ENCODE data around the gene ARHGAP45.

The ARHGAP45 gene

DNA sequence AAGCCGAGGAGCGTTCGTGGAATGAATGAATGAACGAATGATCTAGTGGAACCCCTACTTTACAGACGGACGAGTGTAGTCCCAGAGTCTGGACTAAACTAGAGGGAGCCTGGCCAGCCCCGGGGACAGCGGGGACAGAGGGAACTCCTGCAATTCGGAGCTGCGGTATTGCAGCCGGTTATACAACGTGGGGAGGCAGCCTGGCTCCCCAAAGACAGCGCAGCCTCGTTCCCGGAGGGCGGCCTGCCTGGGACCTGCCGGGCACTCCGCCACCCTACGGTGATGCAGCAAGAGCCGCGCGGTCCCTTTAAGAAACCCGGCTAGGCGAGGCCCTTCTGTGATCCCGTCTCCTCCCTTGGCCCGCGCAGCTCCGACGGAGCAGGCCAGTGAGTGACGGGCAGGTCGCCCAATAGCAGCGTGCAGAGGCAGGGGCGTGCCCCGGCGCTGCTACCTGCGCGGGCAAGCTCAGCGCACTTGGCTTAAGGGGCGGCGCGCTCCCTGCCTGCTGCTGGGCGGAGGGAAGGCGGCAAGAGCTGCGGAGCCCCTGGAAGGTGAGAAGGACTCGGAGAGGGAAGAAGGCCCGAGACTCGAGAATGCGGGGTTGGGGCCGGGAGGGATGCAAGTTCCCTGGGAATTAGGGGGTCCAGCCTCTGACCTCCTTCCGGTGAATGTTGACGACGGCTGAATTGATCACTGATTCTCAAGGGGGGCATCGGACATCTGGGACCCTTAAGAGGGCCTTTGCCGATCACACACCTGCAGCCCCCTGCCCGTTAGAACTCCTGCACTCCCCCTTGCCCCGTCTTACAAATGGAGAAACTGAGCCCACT is 27.1 kb upstream of the ARHGAP45 start, which contains the start of gene ABCA7:
TSS of gene ABCA7 (plus strand) at position 462 of the 830 bp plus-strand sequence. CDS start 1,255 bp downstream, outside the sequence.
- peaks cover 9% of the 10 kb centered on the region for H3K4me1 ChIP-seq (ENCODE audit: control insufficient read depth, insufficient read depth, low read length)
- no peak within 1 kb of the TSS for H3K27ac ChIP-seq (ENCODE audit: insufficient read depth, low read depth, low read length, poor library complexity, severe bottlenecking)
- 2 to 3% methylated on average over 56 of the region's 56 CpGs for WGBS, 2 experiments
- peaks cover 11% of the 10 kb centered on the region for H3K36me3 ChIP-seq (ENCODE audit: control insufficient read depth, insufficient read depth, low read length)
- H3K4me3 ChIP-seq (ENCODE audit: insufficient read depth, low read depth, low read length) = peak within 1 kb of the TSS; percentile 74
- no peaks in the 10 kb centered on the region for H3K9me3 ChIP-seq (ENCODE audit: control insufficient read depth, low read length)
- no peaks in the 10 kb centered on the region for H3K27me3 ChIP-seq (ENCODE audit: control insufficient read depth, insufficient read depth, low read length, poor library complexity, severe bottlenecking)

DNA sequence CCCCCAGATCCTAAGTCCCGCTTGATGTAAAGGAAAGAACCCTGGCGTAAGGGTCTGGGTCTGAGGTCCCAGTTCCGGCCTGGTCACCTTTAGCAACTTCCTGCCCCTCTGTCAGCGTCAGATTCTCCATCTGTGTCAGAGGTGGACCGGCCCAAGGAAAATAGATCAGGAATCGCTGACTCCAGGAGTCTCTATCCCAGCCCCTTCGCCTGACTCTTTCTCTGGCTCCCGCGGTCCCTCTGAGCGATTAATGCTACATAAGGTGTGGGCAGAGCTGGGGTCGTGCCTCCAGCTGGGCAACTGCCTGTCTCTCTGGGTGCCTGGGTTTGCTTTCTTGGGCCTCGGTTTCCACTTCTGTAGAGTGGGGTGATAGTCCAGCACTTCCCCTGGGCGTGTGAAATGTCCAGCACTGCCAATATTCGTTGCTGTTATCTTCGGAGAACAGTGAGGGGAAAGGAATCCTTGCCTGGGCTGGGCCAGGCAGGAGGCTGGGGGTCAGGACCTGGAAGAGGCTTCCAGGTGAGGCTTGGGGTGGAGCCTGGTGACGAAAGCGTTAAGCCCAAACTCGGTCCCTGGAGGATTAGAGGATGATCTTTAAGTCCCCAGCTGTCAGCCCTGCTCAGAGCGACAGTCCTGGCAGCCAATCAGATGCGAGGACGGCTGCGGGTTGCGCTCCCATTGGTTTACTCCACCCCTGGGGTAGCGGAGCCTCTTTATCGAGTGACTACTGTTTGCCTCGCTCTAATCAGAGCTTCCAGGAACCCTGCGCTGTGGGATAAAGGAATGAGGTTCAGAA is 26.3 kb upstream of the ARHGAP45 start:
- WGBS, 2 experiments = 5 to 6% methylated on average over 27 of the region's 27 CpGs
- no peak overlapping the region for H3K27ac ChIP-seq (ENCODE audit: insufficient read depth, low read depth, low read length, poor library complexity, severe bottlenecking)

DNA sequence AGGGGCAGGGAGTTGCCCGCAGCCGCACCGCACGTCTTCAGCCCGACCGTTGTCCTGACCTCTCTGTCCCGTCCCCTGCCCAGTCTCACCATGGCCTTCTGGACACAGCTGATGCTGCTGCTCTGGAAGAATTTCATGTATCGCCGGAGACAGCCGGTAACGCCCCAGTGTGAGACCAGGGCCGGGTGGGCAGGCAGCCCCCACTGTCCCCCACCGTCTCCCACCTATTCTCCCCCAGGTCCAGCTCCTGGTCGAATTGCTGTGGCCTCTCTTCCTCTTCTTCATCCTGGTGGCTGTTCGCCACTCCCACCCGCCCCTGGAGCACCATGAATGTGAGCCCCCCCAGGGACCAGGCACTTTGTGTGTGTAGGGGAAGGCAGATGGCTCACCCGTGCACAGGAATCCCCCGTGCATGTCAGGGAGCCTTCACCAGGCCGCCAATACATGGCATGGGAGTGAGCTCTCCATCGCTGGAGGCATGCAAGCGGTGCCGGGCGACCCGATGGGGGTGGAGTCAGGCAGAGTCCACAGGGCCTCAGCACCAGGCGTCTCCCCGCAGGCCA is 25.6 kb upstream of the ARHGAP45 start:
- no peaks in the 10 kb centered on the region for H3K9me3 ChIP-seq (ENCODE audit: control insufficient read depth, low read length)
- no peak overlapping the region for H3K27ac ChIP-seq (ENCODE audit: insufficient read depth, low read depth, low read length, poor library complexity, severe bottlenecking)
- H3K36me3 ChIP-seq (ENCODE audit: control insufficient read depth, insufficient read depth, low read length) = peaks cover 6% of the 10 kb centered on the region
- no peaks in the 10 kb centered on the region for H3K27me3 ChIP-seq (ENCODE audit: control insufficient read depth, insufficient read depth, low read length, poor library complexity, severe bottlenecking)
- peaks cover 9% of the 10 kb centered on the region for H3K4me1 ChIP-seq (ENCODE audit: control insufficient read depth, insufficient read depth, low read length)
- peak overlapping the region; percentile 32 for H3K4me3 ChIP-seq (ENCODE audit: insufficient read depth, low read depth, low read length)
- WGBS, 2 experiments = 51 to 54% methylated on average over 26 of the region's 26 CpGs

More for the DNA sequence above, 26.3 kb upstream of the ARHGAP45 start:
- H3K27me3 ChIP-seq (ENCODE audit: control insufficient read depth, insufficient read depth, low read length, poor library complexity, severe bottlenecking) = no peaks in the 10 kb centered on the region
- H3K4me1 ChIP-seq (ENCODE audit: control insufficient read depth, insufficient read depth, low read length) = peaks cover 9% of the 10 kb centered on the region
- H3K9me3 ChIP-seq (ENCODE audit: control insufficient read depth, low read length) = no peaks in the 10 kb centered on the region
- H3K36me3 ChIP-seq (ENCODE audit: control insufficient read depth, insufficient read depth, low read length) = peaks cover 6% of the 10 kb centered on the region
- H3K4me3 ChIP-seq (ENCODE audit: insufficient read depth, low read depth, low read length) = peak overlapping the region; percentile 74

DNA sequence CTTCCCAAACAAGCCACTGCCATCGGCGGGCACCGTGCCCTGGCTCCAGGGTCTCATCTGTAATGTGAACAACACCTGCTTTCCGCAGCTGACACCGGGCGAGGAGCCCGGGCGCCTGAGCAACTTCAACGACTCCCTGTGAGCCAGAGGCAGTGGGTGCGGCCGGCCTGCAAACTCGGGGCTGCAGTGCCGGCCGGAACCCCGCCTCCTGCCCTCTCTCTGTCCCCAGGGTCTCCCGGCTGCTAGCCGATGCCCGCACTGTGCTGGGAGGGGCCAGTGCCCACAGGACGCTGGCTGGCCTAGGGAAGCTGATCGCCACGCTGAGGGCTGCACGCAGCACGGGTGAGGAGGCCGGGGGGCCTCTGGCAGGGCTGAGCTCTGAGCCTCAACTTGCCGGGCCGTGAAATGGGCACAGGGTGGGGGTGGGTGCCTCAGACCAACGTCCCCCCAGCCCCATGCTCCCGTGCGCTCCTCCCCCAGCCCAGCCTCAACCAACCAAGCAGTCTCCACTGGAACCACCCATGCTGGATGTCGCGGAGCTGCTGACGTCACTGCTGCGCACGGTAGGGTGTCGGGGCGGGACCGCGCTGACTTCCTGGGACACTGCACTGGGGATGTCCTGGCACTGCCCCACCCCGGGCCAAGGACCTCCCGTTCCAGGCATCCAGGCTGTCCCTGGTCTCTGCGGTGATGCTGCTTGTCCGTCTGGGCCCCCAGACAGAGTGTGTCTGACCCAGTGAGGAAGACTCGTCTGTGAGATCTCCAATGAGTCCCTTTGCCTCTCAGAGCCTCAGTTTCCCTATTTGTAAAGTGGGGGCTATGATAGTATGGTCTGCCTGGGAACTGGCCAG is 24.9 kb upstream of the ARHGAP45 start:
- Histone ChIP-seq H3K27me3 (ENCODE audit: control insufficient read depth, insufficient read depth, low read length, poor library complexity, severe bottlenecking) (no peaks in the 10 kb centered on the region), H3K27ac (ENCODE audit: insufficient read depth, low read depth, low read length, poor library complexity, severe bottlenecking) (no peak overlapping the region), H3K36me3 (ENCODE audit: control insufficient read depth, insufficient read depth, low read length) (peaks cover 6% of the 10 kb centered on the region), H3K9me3 (ENCODE audit: control insufficient read depth, low read length) (no peaks in the 10 kb centered on the region), H3K4me1 (ENCODE audit: control insufficient read depth, insufficient read depth, low read length) (peaks cover 9% of the 10 kb centered on the region), H3K4me3 (ENCODE audit: insufficient read depth, low read depth, low read length) (no peak overlapping the region)
- WGBS, 2 experiments = 88 to 90% methylated on average over 43 of the region's 43 CpGs

DNA sequence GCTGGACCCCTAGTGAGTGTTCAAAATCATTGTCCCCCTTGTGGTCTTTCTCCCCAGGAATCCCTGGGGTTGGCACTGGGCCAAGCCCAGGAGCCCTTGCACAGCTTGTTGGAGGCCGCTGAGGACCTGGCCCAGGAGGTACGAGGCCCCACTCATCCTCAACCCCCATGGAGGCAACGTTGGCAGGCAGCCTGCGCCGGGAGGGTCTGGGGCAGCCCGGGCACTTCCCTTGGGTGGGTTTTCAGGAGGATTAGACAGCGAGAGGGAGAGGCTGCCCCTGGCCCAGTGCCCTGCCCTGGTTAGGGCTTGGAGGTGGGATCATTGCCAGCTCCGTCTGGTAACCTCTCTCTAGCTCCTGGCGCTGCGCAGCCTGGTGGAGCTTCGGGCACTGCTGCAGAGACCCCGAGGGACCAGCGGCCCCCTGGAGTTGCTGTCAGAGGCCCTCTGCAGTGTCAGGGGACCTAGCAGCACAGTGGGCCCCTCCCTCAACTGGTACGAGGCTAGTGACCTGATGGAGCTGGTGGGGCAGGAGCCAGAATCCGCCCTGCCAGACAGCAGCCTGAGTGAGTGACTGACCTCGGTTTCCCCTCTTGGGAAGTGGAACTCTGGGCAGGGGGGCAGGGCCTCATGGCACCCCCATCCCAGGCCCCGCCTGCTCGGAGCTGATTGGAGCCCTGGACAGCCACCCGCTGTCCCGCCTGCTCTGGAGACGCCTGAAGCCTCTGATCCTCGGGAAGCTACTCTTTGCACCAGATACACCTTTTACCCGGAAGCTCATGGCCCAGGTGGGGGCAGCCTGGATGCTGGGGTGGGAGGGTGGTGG is 24.1 kb upstream of the ARHGAP45 start:
- H3K4me3 ChIP-seq (ENCODE audit: insufficient read depth, low read depth, low read length) = no peak overlapping the region

DNA sequence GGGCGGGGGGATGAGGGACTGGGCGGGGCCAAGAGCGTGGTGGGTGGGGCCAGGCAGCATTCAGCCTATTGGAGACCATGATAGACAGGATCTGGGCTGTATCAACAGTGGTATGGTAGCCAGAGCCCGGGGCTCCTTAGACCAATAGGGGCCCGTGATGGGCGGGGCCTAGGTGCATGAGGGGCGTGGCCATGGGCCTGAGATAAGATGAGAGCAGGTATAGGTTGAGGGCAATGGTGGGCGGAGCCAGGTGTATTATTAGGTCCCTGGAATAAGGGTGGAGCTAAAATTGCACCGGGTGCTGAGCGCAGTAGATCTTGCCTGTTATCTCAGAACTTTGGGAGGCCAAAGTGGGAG is 21.7 kb upstream of the ARHGAP45 start:
- no peaks in the 10 kb centered on the region for H3K36me3 ChIP-seq (ENCODE audit: control insufficient read depth, insufficient read depth, low read length)
- no peaks in the 10 kb centered on the region for H3K9me3 ChIP-seq (ENCODE audit: control insufficient read depth, low read length)
- WGBS, 2 experiments = 79 to 82% methylated on average over 10 of the region's 10 CpGs
- H3K27ac ChIP-seq (ENCODE audit: insufficient read depth, low read depth, low read length, poor library complexity, severe bottlenecking) = no peak overlapping the region
- H3K4me3 ChIP-seq (ENCODE audit: insufficient read depth, low read depth, low read length) = no peak overlapping the region
- no peaks in the 10 kb centered on the region for H3K27me3 ChIP-seq (ENCODE audit: control insufficient read depth, insufficient read depth, low read length, poor library complexity, severe bottlenecking)
- peaks cover 5% of the 10 kb centered on the region for H3K4me1 ChIP-seq (ENCODE audit: control insufficient read depth, insufficient read depth, low read length)

More for the DNA sequence above, 24.1 kb upstream of the ARHGAP45 start:
- Histone ChIP-seq H3K9me3 (ENCODE audit: control insufficient read depth, low read length) (no peaks in the 10 kb centered on the region), H3K27ac (ENCODE audit: insufficient read depth, low read depth, low read length, poor library complexity, severe bottlenecking) (no peak overlapping the region), H3K27me3 (ENCODE audit: control insufficient read depth, insufficient read depth, low read length, poor library complexity, severe bottlenecking) (no peaks in the 10 kb centered on the region), H3K4me1 (ENCODE audit: control insufficient read depth, insufficient read depth, low read length) (peaks cover 9% of the 10 kb centered on the region), H3K36me3 (ENCODE audit: control insufficient read depth, insufficient read depth, low read length) (no peaks in the 10 kb centered on the region)
- 81% methylated on average over 23 of the region's 23 CpGs for WGBS, 2 experiments

DNA sequence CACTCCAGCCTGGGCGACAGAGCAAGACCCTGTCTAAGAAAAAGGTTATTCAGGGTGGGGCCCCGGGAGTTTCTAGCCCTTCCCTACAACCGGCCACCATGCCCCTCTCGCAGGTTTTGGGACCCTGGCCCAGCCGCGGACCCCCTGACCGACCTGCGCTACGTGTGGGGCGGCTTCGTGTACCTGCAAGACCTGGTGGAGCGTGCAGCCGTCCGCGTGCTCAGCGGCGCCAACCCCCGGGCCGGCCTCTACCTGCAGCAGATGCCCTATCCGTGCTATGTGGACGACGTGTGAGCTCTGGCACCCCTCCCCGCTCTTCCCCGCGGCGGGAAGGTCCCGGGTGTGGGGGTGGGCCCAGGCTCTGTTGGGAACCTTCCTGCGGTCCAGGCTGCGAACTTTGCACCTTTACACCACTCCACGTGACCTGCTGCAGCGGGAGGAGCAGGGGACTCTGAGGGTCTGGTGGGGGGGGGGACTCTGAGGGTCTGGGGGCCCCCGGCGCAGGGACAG is 20.8 kb upstream of the ARHGAP45 start:
- WGBS, 2 experiments = 93% methylated on average over 33 of the region's 33 CpGs
- Histone ChIP-seq H3K9me3 (ENCODE audit: control insufficient read depth, low read length) (no peaks in the 10 kb centered on the region), H3K27ac (ENCODE audit: insufficient read depth, low read depth, low read length, poor library complexity, severe bottlenecking) (no peak overlapping the region), H3K4me3 (ENCODE audit: insufficient read depth, low read depth, low read length) (no peak overlapping the region), H3K27me3 (ENCODE audit: control insufficient read depth, insufficient read depth, low read length, poor library complexity, severe bottlenecking) (no peaks in the 10 kb centered on the region), H3K36me3 (ENCODE audit: control insufficient read depth, insufficient read depth, low read length) (no peaks in the 10 kb centered on the region), H3K4me1 (ENCODE audit: control insufficient read depth, insufficient read depth, low read length) (no peaks in the 10 kb centered on the region)

DNA sequence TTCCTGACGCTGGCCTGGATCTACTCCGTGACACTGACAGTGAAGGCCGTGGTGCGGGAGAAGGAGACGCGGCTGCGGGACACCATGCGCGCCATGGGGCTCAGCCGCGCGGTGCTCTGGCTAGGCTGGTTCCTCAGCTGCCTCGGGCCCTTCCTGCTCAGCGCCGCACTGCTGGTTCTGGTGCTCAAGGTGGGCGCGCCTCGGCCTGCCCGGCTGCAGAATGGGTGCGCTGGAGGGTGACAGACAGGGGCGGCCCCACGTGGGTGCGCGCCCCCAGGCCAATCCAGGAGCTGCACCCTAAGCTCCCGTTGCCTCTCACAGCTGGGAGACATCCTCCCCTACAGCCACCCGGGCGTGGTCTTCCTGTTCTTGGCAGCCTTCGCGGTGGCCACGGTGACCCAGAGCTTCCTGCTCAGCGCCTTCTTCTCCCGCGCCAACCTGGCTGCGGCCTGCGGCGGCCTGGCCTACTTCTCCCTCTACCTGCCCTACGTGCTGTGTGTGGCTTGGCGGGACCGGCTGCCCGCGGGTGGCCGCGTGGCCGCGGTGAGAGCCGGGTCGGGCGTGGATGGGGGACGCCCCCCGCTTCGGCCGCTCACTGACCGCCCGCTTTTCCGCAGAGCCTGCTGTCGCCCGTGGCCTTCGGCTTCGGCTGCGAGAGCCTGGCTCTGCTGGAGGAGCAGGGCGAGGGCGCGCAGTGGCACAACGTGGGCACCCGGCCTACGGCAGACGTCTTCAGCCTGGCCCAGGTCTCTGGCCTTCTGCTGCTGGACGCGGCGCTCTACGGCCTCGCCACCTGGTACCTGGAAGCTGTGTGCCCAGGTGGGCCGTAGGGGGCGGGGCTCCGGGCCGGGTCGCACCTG is 19.9 kb upstream of the ARHGAP45 start:
- no peak overlapping the region for H3K4me3 ChIP-seq (ENCODE audit: insufficient read depth, low read depth, low read length)
- no peak overlapping the region for H3K27ac ChIP-seq (ENCODE audit: insufficient read depth, low read depth, low read length, poor library complexity, severe bottlenecking)
- H3K9me3 ChIP-seq (ENCODE audit: control insufficient read depth, low read length) = no peaks in the 10 kb centered on the region
- 95% methylated on average over 77 of the region's 77 CpGs for WGBS, 2 experiments
- H3K4me1 ChIP-seq (ENCODE audit: control insufficient read depth, insufficient read depth, low read length) = no peaks in the 10 kb centered on the region
- H3K36me3 ChIP-seq (ENCODE audit: control insufficient read depth, insufficient read depth, low read length) = no peaks in the 10 kb centered on the region
- H3K27me3 ChIP-seq (ENCODE audit: control insufficient read depth, insufficient read depth, low read length, poor library complexity, severe bottlenecking) = no peaks in the 10 kb centered on the region

Data from ectodermal cell (in vitro differentiated cells).